ENCODE data around the gene KLHL29. TPM values are rescaled to one million over a fixed set of nuclear protein-coding genes. Genes with fewer than 3 reads are reported as not detected.
"Not testable (repeated sequence)": the region's sequence is repeated elsewhere in the genome, so short reads cannot be mapped to it uniquely, and the experiment has no call there.

Gene KLHL29
- 3.0 and 3.4 TPM in 2 replicates for total RNA-seq

DNA sequence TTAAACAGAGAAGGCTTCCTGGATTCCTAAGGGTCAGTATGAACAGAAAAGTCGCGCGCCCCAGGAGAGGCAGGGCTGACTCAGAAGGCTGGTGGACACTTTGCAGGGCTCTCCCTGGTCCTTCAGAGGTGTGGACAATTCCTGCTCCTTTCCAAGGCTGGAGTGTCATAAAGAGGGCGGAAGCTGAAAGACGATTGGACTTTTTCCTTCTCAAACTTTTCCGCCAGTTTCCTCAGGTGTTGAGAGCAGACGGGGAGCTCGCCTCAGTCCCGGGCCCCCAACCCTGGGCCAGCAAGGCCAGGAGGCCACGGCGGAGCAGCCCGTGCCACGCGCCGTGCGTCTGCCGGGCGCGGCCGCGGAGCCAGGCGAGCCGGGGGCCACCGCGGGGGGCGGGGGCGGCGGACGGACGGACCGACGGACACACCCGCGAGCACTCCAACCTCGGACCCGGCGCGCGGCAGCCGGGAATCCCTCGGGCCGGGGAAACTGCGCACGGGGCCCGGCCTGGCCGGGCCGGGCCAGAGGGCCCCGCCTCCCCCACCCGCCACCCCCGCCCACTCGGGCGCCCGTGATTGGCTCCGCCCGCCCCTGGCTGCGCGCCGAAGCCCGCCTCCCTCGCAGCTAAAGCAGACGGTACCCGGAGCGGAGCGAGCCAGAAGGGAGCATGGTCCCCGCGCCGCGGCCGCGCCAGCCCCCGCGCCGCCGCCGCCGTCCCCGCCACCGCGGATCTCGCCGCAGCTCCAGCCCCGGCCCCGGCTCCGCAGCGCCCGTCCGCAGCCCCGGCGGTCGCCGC lies at the start of gene KLHL29:
Gene KLHL29 (plus strand): TSS at position 629 of the 793 bp plus-strand sequence. CDS start 177,018 bp downstream, outside the sequence.
- Mint-ChIP-seq H3K36me3 (ENCODE audit: low read depth) (no peaks in the 10 kb centered on the region), H3K27me3 (ENCODE audit: low read depth) (peaks cover 70% of the 10 kb centered on the region), H3K4me3 (ENCODE audit: low read depth) (peak within 1 kb of the TSS; percentile 75), H3K4me1 (ENCODE audit: low read depth) (peaks cover 20% of the 10 kb centered on the region), H3K27ac (no peak within 1 kb of the TSS), H3K9me3 (no peaks in the 10 kb centered on the region)
- DNase-seq (ENCODE audit: low spot score), result peak; percentile 56
- intact Hi-C loops (cut with micrococcal nuclease), result loop anchor here (5.0 kb wide), 1 partner anchor 103 kb away; no protein-coding TSS in a partner anchor

DNA sequence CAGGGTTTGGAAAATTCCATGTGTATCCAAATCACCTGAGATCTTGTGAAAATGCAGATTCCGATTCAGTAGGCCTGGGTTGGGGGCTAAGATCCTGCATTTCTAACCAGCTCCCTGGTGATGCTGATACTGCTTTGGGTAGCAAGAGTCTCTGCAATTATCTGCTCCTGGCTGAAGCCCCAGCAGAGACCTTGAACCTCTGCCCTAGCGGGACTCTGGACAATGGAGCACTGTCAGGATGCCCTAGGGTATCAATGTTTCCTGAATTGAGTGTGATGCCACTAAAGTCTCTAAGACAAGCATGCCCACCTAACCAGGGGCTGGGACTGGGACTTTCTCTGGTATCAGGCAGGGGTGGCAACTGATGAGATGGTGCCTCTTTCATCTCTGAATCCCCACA lies 49.4 kb upstream of the KLHL29 start:
- Mint-ChIP-seq H3K9me3 (no peaks in the 10 kb centered on the region), H3K4me3 (ENCODE audit: low read depth) (no peak overlapping the region), H3K4me1 (ENCODE audit: low read depth) (no peaks in the 10 kb centered on the region), H3K36me3 (ENCODE audit: low read depth) (no peaks in the 10 kb centered on the region), H3K27ac (no peak overlapping the region), H3K27me3 (ENCODE audit: low read depth) (peaks cover 3% of the 10 kb centered on the region)
- intact Hi-C loops (cut with micrococcal nuclease), result no loop called here
- no peak for DNase-seq (ENCODE audit: low spot score)

- no peak overlapping the region for H3K27ac Mint-ChIP-seq
- no peaks in the 10 kb centered on the region for H3K9me3 Mint-ChIP-seq
- H3K27me3 Mint-ChIP-seq (ENCODE audit: low read depth), result peaks cover 7% of the 10 kb centered on the region
- H3K36me3 Mint-ChIP-seq (ENCODE audit: low read depth), result no peaks in the 10 kb centered on the region
- no peak overlapping the region for H3K4me3 Mint-ChIP-seq (ENCODE audit: low read depth)
- H3K4me1 Mint-ChIP-seq (ENCODE audit: low read depth), result no peaks in the 10 kb centered on the region
- no peak for DNase-seq (ENCODE audit: low spot score)
- intact Hi-C loops (cut with micrococcal nuclease), result no loop called here
Observed at GRCh38 chr2:23342075-23342474, 42.9 kb upstream of the KLHL29 start.

- intact Hi-C loops (cut with micrococcal nuclease), result no loop called here
- DNase-seq (ENCODE audit: low spot score), result no peak
- Mint-ChIP-seq H3K9me3 (no peaks in the 10 kb centered on the region), H3K27me3 (ENCODE audit: low read depth) (peaks cover 7% of the 10 kb centered on the region), H3K36me3 (ENCODE audit: low read depth) (no peaks in the 10 kb centered on the region), H3K4me1 (ENCODE audit: low read depth) (no peaks in the 10 kb centered on the region), H3K27ac (no peak overlapping the region), H3K4me3 (ENCODE audit: low read depth) (no peak overlapping the region)
Observed at GRCh38 chr2:23346029-23346428, 39.0 kb upstream of the KLHL29 start.

DNA sequence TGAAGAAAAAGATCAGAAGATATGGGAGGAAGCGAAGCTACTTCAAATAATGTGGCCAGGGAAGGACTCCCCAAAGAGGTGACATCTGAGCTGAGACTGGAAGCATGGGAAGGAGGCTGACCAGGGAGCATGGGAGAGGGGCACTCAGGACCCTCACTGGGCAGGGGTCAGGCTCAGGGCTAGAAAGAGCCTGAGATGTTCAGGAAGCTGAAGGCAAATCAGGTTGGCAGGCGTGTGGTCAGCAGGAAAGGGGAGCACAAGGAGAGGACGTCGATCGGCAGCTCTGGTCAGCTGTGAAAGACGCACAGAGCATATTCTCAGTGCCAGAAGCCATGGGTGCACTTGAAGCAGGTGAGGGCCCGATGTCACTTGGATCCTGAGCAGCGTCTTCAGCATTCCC lies 38.2 kb upstream of the KLHL29 start:
- Mint-ChIP-seq H3K27ac (no peak overlapping the region), H3K9me3 (no peaks in the 10 kb centered on the region), H3K27me3 (ENCODE audit: low read depth) (peaks cover 7% of the 10 kb centered on the region), H3K4me1 (ENCODE audit: low read depth) (no peaks in the 10 kb centered on the region), H3K36me3 (ENCODE audit: low read depth) (no peaks in the 10 kb centered on the region), H3K4me3 (ENCODE audit: low read depth) (no peak overlapping the region)
- no peak for DNase-seq (ENCODE audit: low spot score)
- intact Hi-C loops (cut with micrococcal nuclease), result no loop called here

GRCh38 chr2:23347471-23348092 lies 37.4 kb upstream of the KLHL29 start:
- no peak overlapping the region for H3K4me3 Mint-ChIP-seq (ENCODE audit: low read depth)
- DNase-seq (ENCODE audit: low spot score), result no peak
- H3K4me1 Mint-ChIP-seq (ENCODE audit: low read depth), result no peaks in the 10 kb centered on the region
- peaks cover 11% of the 10 kb centered on the region for H3K27me3 Mint-ChIP-seq (ENCODE audit: low read depth)
- intact Hi-C loops (cut with micrococcal nuclease), result no loop called here
- H3K9me3 Mint-ChIP-seq, result no peaks in the 10 kb centered on the region
- no peaks in the 10 kb centered on the region for H3K36me3 Mint-ChIP-seq (ENCODE audit: low read depth)
- H3K27ac Mint-ChIP-seq, result no peak overlapping the region

DNA sequence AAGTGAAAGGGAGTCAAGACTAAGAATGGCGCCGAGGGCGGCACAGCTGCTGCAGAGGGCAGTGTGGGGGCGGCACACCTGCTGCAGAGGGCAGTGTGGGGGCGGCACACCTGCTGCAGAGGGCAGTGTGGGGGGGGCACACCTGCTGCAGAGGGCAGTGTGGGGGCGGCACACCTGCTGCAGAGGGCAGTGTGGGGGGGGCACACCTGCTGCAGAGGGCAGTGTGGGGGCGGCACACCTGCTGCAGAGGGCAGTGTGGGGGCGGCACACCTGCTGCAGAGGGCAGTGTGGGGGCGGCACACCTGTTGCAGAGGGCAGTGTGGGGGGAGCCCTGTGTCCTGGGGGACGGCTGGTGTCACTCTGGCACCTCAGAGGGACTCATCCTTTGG lies 36.9 kb upstream of the KLHL29 start:
- H3K4me3 Mint-ChIP-seq (ENCODE audit: low read depth); H3K36me3 Mint-ChIP-seq (ENCODE audit: low read depth); H3K27ac Mint-ChIP-seq; DNase-seq (ENCODE audit: low spot score); H3K4me1 Mint-ChIP-seq (ENCODE audit: low read depth); H3K9me3 Mint-ChIP-seq; intact Hi-C loops (cut with micrococcal nuclease): not testable (repeated sequence)
- H3K27me3 Mint-ChIP-seq (ENCODE audit: low read depth), result peaks cover 13% of the 10 kb centered on the region

DNA sequence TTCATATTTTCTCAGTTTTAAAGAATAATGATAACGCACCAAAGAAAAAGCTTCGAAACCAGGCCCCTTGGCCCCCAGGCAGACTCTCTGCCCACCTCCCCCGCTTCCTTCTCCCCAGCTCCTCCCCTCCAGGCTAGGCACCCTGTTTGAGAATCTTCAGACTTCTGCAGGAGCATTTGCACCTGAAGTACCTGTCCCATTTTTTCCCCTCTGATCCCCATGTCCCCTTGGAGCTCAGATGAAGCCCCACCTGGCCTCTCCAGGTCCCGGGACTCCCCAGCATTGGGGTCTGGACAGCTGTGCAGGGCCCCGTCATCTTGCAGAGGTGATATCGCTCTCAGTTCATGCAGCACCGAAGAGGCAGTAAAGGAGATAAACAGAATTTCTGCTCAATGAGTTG lies 35.5 kb upstream of the KLHL29 start:
- no peaks in the 10 kb centered on the region for H3K9me3 Mint-ChIP-seq
- no peaks in the 10 kb centered on the region for H3K4me1 Mint-ChIP-seq (ENCODE audit: low read depth)
- H3K36me3 Mint-ChIP-seq (ENCODE audit: low read depth), result no peaks in the 10 kb centered on the region
- H3K27ac Mint-ChIP-seq, result no peak overlapping the region
- no peak for DNase-seq (ENCODE audit: low spot score)
- H3K4me3 Mint-ChIP-seq (ENCODE audit: low read depth), result no peak overlapping the region
- intact Hi-C loops (cut with micrococcal nuclease), result no loop called here
- H3K27me3 Mint-ChIP-seq (ENCODE audit: low read depth), result peaks cover 17% of the 10 kb centered on the region

- Mint-ChIP-seq H3K36me3 (ENCODE audit: low read depth) (no peaks in the 10 kb centered on the region), H3K4me3 (ENCODE audit: low read depth) (no peak overlapping the region), H3K27ac (no peak overlapping the region), H3K27me3 (ENCODE audit: low read depth) (peaks cover 19% of the 10 kb centered on the region), H3K4me1 (ENCODE audit: low read depth) (no peaks in the 10 kb centered on the region), H3K9me3 (no peaks in the 10 kb centered on the region)
- DNase-seq (ENCODE audit: low spot score), result no peak
- intact Hi-C loops (cut with micrococcal nuclease), result no loop called here
Observed at GRCh38 chr2:23350041-23350791, 34.8 kb upstream of the KLHL29 start.

GRCh38 chr2:23350792-23351355 lies 34.1 kb upstream of the KLHL29 start:
- no peak for DNase-seq (ENCODE audit: low spot score)
- peaks cover 18% of the 10 kb centered on the region for H3K27me3 Mint-ChIP-seq (ENCODE audit: low read depth)
- H3K27ac Mint-ChIP-seq, result no peak overlapping the region
- intact Hi-C loops (cut with micrococcal nuclease), result no loop called here
- H3K36me3 Mint-ChIP-seq (ENCODE audit: low read depth), result no peaks in the 10 kb centered on the region
- H3K9me3 Mint-ChIP-seq, result no peaks in the 10 kb centered on the region
- H3K4me3 Mint-ChIP-seq (ENCODE audit: low read depth), result no peak overlapping the region
- no peaks in the 10 kb centered on the region for H3K4me1 Mint-ChIP-seq (ENCODE audit: low read depth)

DNA sequence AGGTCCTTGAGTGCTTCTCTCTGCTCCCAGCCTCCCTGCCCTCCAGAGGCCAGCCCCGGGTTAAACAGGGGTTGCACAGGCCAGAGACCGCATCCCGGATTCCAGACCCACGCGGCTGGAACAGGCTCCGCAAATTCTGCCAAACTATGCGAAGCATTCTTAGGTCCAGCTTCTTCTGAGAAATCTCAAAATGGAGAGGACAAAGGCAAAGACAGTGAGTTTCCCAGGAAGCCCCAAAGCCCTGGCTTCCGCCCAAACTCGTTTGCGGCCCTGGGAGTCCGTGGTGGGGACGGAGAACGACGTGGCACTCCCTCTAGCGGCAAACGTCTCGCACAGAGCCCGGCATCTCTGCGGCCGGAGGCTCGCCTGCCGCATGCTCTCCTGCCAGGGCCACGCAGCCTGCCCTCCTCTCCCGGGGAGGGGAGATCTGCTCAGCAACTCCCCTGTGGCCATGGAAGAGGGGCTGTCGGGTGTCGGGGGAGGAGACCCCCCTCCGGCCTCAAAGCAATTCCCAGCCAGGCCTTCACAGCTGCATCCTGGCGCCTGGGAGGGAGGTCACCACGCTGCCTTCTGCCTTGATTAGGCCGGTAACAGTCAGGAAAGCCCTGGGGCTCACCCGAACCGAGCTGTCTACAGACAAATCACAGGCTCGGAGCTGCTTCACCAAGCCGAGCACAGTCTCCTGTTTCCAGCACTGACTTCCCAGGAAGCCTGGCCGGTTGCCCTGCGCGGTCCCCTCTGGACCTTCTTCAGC lies 33.4 kb upstream of the KLHL29 start:
- H3K27me3 Mint-ChIP-seq (ENCODE audit: low read depth), result peaks cover 23% of the 10 kb centered on the region
- intact Hi-C loops (cut with micrococcal nuclease), result no loop called here
- peak; percentile 42 for DNase-seq (ENCODE audit: low spot score)
- no peak overlapping the region for H3K27ac Mint-ChIP-seq
- H3K4me3 Mint-ChIP-seq (ENCODE audit: low read depth), result no peak overlapping the region
- no peaks in the 10 kb centered on the region for H3K36me3 Mint-ChIP-seq (ENCODE audit: low read depth)
- H3K4me1 Mint-ChIP-seq (ENCODE audit: low read depth), result no peaks in the 10 kb centered on the region
- H3K9me3 Mint-ChIP-seq, result no peaks in the 10 kb centered on the region

DNA sequence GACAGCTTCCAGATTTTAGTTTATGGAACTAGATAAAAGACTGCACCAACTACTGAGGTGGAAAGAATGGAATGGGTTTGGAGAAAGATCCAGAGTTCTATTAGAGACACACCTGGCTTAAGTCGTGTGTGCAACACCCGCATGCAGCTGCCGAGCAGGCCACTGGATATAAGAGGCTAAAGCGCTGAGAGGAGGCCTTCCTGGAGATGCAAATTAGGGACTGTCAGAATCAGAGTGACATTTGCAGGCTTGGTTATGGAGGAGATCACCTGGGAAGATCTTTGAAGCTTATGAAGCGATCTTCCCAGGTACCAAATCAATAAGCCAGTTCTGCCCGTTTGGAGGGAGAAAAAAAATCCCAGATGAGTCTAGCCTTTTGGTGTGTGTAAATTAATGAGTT lies 30.4 kb upstream of the KLHL29 start:
- Mint-ChIP-seq H3K4me3 (ENCODE audit: low read depth) (no peak overlapping the region), H3K27ac (no peak overlapping the region), H3K9me3 (no peaks in the 10 kb centered on the region), H3K36me3 (ENCODE audit: low read depth) (no peaks in the 10 kb centered on the region), H3K4me1 (ENCODE audit: low read depth) (no peaks in the 10 kb centered on the region), H3K27me3 (ENCODE audit: low read depth) (peaks cover 26% of the 10 kb centered on the region)
- intact Hi-C loops (cut with micrococcal nuclease), result no loop called here
- no peak for DNase-seq (ENCODE audit: low spot score)
